Activated CD4-positive, alpha-beta T cell treated with anti-CD3 and anti-CD28 coated beads, Interleukin-2, amount 50 U/mL, for 16 hours (primary cell): ENCODE measurements around the gene NSFL1C.

Experiments
- DNase-seq: peaks from one replicate; pipeline ENCODE4 v3.0.0-alpha.2; 2020

The NSFL1C gene

DNA sequence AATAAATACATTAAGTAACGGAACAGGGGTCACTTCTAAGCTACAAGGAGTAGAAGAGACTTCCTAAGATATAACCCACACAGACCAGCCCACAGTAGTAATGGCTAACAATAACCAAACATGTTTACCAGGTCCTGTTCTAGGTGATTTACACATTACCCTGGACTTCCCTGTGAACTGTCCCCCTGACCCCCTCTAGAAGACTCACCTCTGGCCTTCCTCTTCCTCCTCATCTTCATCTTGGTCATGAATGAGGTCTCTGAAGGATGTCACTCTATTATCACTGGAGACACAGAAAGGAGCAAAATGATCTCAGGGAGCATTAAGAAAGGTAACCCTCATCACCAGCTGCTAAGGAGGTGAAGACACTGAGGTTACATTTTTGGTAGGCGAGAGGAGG is 8.7 kb downstream of the NSFL1C start:
- no peak for DNase-seq

DNA sequence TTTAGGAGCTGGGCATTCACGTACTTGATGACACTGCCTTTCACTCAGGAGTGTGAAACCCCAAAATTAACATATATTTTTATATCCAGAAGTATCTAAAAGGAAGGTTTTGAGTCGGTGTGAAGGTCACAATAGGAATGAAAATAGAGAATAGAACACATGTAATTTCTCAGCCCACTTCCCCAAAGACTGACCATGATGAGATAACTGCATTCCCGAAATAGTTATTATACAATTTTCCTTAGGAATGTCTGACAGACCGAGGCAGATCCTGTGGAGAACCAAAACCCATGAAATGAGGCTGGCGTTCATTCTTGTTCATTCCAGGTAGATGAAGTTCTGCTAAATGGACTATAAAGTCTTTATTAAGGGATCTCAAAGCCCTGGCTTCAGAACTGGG is 10.3 kb downstream of the NSFL1C start:
- DNase-seq, result no peak

DNA sequence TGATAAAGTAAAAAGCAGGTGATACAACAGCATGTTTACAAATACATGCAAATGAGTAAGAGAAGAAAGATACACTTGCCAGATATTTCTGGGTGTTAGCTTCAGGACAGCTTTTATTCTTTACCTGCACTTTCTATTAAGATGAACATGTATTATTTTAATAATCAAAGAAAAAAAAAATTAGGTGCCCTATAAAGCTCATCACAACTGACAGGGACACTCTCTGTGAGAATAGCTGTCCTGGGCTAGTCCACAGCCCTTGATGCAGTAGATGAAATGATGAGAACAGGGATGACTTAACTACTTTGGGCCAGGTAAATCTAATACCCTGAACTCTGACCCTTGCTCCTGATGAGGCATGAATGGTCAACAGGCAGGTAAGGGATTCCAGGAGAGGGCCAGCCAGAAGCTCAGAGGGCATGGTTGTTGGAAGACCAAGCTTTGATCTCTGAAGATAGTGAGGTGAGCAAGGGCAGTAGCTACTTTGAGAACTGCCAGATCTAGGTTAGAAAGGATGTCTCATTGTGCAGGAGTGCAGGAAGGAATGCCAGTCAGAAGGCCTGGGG is 15.6 kb downstream of the NSFL1C start:
- no peak for DNase-seq

DNA sequence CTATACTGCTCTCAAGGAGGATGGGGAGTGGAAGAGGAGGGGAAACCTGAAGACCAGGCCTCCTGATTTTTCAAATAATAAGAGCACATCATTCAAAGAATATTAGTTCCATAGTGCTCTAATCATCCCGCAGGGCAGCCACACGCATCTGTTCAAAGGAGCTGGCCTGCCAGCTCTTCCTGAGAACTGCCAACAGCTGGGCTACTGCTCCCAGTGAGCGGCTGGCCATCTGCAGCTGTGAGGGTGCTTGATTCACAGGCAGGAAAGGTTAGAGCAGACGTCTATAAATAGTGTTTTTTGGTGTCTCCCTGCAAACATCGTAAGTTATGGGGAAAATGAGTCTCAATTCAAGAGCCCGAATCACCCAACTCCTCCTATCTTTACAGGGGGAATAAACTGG is 17.3 kb downstream of the NSFL1C start:
- no peak for DNase-seq

DNA sequence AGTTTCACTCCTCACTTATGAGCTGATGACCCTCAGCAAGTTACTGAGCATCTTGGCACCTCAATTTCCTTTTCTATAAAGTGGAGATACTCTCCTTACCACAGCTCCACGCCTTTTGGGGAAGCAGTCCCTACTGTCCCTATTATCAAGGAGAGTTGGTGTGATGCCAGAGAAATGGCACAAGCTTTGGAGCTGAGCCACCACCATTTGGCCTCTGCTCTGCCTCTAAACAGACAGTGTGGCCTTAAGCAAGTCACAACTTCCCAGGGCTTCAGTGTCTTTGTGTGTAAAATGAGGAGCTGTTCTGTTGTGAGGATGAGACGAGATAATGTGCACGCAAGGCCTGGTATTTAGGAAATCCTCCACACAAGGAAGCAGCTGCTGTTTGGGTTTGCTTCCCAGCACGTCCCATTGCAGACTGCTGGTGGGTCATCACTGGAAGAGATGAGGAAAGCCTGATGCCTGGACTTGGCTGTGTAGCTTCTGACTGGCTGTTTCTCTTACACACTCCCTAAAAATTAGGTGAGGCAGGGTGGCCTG is 18.5 kb downstream of the NSFL1C start:
- no peak for DNase-seq

DNA sequence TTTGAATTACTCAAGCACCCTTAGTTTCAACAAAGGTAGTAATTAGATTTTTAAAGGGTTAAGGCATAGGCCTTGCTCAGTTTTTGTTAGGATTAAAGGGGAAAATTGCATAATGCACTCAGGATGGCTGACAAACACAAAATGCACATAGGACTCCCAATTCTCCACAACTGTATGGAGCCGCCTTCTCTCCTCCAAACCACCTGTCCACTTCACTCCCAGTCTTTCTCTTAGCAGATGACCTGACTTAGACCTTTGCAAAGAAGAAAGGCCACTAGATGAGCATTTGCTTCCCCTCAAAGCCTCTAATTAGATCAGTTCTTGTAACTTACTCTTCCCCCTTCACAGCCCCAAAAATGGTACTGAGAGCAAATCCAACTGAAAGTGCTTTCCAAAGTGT is 20.1 kb downstream of the NSFL1C start:
- DNase-seq, result no peak

DNA sequence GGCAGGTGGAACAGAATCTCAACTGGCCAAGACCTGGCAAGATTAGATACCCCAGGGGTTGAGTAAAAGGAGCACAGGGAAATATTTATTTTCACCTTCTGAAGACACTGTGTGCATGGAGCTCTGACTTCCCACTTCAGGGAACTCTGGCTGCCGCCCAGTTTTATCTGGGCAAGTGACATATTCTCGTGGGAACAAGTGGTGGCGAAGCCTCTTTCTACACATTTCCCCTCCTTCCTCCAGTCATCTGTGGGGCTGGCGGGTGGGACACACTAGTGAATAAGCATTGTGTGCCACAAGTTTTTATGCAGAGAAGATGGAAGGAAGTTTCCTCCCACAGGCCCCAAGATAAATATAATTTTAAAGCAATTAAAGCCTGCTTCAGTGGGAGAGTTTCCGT is 23.6 kb downstream of the NSFL1C start:
- DNase-seq, result no peak

DNA sequence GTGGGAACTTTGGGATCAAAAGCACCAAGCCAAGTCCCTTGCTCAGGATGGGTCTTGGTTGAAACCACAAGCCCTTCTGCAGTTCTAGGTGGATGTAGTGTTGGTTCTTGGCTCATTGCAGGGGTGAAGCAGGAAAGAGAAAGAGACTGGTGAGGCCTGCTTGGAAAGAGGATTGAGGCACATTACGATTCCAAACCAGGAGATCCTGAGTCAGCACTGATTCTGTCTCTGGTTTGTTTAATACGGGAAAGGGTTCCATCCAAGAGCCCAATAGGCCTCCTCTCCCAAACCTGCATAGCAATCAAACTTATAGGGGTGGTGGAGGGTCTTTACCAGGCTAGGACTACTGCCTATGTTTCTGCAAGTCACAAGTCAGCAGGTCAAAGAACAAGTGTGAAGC is 24.3 kb downstream of the NSFL1C start:
- no peak for DNase-seq

DNA sequence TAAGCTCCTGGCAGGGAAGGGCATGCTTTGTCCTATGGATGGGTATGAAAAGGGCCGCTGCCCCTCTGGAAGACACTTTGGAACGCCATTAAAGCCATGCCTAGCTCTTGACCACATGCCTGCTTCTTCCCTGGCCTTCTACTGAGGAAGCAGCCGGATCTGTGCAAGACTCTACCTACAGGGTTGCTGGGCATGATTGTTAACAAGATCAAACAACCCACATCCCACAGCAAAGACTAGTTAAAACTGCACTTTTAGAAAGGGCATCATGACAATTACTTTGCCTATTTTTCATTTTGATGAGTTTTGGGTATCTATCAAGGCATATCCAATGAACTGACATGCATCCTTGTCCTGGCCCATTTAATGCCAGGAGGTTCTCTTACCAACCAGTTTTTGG is 25.5 kb downstream of the NSFL1C start:
- no peak for DNase-seq

DNA sequence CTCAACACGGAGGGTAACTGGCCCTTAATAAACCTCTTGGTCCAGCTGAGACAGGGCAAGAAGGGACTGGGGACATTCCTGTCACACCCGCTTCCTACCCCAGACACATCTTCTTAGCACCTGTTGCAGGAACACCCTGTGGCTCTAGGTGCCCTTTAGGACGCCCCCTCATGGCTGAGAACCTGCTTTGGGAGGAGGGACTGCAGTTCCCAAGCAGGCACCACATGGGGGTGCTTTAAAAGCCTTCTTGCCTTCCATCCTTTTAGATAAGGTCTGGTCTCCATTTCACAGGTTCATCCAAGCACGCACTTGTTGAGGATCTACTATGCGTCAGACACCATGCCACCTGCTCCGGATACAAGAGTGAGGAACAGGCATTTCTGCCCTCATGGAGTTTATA is 26.6 kb downstream of the NSFL1C start:
- no peak for DNase-seq

DNA sequence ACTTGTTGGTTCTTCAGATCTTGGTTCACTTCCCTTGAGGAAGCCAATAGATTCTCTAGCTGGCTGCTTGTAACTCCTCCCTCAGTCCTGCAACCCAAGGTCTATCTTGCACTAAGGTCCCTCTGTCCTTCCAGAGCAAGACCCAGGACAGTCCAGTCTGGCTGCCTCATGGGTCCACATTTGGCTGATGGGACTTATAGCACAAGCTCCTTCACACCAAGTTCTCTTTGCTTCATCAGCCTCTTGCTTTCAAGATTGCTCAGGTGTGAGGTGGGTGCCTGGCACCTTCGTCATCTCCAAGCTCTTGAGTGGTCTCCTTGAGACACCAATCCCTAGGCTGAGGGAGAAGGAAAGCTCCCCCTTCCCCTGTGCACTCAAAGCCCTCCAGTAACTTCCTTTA is 28.3 kb downstream of the NSFL1C start:
- no peak for DNase-seq

DNA sequence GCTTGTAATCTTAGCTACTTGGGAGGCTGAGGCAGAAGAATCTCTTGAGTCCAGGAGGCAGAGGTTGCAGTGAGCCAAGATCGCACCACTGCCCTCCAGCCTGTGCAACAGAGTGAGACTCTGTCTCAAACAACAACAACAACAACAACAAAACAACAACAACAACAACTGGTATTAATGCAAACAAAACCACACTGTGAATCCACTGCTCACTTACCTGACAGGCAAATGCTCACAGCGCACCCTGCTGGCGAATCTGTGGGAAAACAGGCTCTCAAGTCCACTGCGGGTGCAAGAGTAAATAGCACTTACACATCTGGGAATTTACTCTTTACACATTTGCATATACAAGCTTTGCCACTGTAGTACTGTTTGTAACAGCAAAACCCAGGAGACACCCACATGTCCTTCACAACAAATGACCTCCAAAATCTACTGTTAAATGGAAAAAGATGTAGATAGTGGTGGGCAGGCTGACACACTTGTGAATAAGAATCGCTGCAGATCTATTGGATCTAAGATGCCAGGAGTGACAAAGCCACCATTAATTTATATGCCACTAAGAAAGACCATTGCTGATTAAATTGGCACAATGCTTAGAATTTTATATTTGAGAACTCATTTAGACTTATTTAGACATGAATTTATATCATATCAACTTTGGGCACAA is 29.3 kb downstream of the NSFL1C start:
- DNase-seq, result peak; percentile 81

DNA sequence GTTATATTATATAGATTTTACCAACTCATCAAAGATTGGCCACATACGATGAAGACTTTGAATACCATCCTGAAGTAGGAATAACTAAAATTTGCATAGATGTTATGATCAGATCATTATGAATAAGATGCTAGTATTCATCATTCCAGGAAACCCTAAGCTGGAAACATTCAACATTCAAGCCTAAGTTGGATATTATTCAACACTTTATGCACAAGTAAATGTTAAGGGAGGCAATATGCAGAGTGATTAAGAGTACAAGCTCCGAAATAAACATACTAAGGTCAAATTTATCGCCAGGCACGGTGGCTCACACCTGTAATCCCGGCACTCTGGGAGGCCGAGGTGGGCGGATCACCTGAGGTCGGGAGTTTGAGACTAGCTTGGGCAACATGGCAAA is 30.4 kb downstream of the NSFL1C start:
- no peak for DNase-seq

DNA sequence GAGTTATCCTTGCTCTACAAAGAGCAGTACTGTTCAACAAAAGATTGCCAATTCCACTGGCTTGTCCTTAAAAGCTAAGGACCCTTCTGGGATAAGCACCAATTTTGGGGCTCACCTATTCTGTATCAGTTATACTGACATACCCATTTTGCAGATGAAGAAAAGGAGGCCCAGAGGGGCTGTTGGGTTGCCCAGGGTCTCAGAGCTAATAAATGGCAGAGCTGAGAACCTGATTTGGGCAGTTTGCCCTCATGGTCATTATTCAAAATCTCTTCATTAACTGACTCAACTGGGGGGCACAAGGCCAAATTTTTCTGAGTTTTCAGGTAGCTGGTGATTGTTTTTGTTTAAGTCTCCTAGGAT is 31.3 kb downstream of the NSFL1C start:
- DNase-seq, result no peak

DNA sequence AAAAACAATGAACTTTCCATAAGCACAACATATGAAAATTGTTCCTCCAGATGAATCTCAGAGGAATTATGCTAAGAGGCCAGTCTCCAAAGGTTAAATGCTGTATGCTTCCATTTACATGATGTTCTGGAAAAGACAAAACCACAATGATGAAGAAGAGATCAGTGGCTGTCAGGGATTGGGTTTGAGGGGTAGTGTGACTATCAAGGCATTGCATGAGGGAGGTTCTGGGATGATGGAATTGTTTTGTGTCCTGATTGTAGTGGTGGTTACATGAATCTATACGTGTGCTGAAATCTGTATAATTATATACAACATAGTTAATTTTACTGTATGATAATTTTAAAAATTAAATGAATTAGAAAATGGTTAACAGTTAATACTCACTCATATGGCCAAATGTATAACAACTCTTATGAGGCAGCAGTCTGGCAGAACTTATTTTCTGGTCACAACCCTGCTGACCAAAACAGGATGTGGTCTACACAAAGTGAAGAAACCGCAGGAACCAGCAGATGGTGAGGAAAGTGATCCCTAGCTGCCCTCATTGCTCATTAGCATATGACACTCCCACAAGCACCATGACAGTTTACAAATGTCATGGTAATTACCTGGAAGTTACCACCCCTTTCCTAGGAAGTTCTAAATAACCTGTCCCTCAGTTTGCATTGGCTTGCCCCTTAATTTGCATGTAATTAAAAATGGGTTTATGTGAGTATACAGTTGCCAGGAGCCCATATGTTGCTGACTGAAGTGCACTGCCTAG is 31.9 kb downstream of the NSFL1C start:
- DNase-seq, result peak; percentile 90

DNA sequence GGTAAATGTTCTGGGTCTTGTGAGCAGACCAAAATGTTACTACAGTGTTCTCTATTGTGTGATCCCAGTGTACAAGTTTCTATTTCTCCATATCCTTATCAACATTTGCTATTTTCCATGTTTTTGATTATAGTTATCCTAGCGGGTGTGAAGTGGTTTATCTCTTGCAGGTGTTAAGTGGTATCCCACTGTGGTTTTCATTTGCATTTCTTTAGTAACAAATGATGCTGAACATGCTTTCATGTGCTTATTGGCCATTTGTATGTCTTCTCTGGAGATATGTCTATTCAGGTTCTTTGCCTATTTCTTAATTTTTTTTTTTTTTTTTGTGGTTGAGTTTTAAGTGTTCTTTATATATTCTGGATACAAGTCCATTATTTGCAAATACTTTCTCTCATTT is 35.5 kb downstream of the NSFL1C start:
- no peak for DNase-seq

DNA sequence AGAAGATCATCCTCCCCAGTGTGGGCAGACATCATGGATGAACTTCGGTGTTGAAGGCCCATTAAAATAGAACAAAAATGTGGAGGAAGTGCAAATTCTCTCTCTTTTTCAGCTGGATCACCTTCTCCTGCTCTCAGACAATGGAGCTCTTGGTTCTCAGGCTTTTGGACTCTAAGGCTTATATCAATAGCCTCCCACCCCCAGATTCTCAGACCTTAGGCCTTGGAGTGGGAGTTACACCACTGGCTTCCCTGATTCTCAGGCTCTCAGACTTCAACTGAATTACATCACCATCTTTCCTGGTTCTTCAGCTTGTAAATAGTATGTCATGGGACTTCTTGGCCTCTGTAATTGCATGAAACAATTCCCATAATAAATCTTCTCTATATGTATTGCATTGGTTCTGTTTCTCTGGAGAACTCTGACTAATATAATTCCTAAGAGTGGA is 36.6 kb downstream of the NSFL1C start:
- no peak for DNase-seq

DNA sequence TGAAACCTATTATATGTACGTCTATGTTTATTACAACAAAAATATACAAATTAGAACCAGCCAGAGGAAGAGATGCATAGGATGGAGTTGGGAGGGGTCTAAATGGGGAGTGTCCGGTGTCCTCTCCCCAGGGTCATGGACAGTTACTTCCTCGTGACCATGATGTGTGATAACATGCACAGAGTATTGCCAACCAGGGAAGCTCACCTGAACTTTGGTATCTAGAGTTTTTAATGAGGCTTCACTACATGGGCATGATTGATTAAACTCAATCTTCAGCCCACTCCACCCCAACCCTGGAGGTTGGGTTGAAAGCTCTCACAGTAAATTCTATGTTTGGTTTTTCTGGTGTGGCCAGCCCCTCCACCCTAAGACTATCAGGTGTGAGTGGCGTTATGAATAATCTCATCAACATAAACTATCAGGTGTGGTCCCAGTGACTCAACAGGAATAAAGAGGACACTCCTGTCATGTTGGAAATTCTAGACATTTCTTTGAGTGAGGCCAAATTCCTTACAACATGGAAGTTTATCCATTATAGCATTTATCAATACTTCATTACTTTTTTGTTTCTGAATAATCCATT is 37.4 kb downstream of the NSFL1C start:
- no peak for DNase-seq

DNA sequence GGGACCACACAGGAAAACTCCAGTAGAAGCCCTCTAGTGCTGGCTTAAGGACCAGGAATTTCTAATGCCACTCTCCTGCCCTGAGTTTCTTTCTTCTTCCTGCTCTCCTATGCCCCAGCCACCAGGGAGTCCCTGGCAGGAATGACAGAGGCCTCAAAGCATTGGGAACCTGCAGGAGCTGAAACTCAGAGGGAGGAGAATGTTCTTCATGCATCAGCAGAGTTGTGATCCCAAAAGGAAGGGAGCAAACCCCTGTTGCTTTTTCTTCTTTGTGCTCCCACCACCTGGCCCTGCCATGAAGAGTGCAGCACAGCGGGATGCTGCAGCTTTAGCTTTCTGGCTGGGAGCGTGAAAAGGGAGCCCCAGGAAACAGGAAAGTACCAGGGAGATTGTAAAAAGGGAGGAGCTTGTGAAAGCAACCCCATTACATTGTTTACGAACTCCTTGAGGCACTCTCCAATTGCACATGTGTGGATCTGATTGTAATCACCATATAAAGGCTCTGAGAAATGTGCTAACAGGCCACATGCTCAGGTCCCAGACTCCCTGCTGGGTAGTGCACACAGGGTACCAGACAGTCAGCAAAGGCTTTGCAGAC is 39.1 kb downstream of the NSFL1C start:
- no peak for DNase-seq

DNA sequence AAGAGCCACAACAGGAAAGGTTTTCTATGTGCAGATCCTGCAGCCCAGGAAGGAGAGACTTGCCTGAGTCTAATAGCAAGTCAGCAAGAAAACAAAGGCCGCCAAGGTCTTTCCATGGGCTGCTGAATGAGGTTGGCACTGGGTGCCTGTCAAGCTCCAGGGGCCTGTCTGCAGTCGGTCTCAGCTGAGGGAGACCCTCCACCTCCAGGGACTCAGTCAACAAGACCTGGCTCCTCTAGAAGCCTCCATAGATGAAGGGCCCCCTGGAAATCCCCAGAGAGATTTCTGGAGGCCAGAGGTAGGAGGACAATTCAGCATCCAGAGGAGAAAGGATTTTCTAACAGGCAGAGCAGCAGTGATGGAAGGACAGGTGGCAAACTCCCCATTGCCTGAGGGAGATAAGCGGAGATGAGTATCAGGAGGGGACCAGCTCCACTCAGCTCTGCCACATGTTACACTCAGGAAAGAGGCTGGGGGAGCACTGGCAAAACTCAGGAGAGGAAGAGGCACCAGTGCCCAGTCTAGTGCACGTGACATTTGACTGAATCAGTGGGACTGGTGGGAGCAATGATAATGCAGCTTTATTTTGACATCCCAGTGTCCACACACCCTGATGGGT is 40.3 kb downstream of the NSFL1C start:
- no peak for DNase-seq

DNA sequence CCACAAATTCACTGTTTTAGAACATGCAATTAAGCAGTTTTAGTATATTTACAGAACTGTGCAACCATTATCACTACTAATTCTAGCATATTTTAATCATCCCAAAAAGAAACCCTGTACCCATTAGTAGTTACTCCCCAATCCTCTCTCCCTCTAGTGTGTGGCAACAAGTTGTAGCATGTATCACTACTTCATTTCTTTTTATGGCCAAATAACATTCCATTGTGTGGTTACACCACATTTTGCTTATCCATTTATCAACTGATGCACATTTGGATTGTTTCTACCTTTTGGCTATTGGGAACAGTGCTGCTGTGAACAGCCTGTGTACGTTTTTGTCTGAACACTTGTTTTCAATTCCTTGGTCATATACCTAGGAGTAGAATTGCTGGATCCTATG is 42.3 kb downstream of the NSFL1C start:
- no peak for DNase-seq

DNA sequence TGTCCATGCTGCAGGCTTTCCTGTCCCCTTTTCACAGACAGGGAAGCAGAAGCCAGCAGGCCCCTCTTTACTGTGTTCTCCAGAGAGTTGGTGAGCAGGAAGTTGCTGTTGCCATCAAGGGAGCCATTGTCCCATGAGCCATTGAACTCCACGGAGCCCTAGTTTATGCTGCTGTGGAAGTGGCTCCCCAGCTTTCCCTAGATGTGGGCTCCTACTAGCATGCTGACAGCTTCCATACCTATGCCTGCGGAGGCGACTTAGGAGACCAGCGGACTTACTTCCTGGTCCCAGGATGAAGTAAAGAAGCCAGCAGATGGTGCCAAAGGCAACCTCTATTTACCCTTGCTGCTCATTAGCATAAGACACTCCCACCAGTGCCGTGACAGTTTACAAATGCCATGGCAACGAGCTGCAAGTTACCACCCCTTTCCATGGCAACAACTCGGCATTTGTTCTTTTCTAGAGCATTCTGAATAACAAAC is 43.0 kb downstream of the NSFL1C start:
- DNase-seq, result no peak

DNA sequence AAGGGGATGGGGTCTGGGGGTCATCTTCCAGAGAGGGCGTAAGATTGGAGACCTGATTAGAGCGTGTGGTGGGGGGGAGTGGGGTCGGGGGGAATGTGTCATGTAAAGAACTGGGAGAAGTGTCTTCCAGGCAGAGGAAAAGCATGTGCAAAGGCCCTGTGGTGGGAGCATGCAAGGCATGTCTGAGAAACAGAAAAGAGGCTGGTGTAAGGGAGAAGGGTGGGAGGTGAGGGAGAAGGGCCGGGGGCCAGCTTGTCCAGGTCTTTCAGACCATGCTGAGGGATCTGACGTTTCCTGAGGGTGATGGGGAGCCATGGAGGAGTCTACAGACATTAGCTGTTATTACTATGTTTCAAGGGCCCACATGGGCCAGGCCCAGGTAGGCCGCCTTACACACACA is 43.4 kb downstream of the NSFL1C start:
- DNase-seq, result no peak
